ENCODE measurements around the gene MCTP1. TPM values are rescaled to one million over a fixed set of nuclear protein-coding genes. Genes with fewer than 3 reads are reported as not detected.

MCTP1 gene
- total RNA-seq, 1 experiment from 2014 or later, result 5.6 TPM

DNA sequence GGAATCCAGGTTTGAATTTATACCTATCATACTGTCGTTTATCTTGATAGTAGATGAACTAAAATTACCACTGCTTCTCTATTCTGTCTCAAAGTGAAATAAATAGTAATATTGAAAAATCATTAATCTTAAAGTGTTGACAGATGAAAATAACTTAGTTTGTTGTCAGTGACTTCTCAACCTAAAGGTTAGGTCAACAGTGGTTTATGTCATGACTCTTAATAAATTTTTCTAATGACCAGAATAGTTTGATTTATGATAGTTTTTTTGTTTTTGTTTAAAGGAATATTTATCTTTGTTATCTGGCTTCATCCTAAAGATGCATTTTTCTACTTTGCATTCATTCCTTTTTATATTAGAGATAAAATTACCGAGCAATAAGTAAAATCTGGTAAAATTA, 585.3 kb downstream of the MCTP1 start:
- DNase-seq (ENCODE audit: low spot score) (no peak), ATAC-seq (no peak)
- H3K27ac Mint-ChIP-seq, result no peak overlapping the region
- CTCF ChIA-PET, result no interaction called here
- POLR2A ChIA-PET, result no interaction called here
- TF ChIP-seq ZNF138 (CRISPR knock-in tag; conservative IDR thresholded peaks at IDR 0.05) (no peak), TCF7 (CRISPR knock-in tag; IDR thresholded peaks at IDR 0.05; ENCODE audit: low read depth) (no peak)
- peaks cover 14% of the 10 kb centered on the region for H3K9me3 Mint-ChIP-seq
- no peak overlapping the region for H3K4me3 Mint-ChIP-seq
- no peaks in the 10 kb centered on the region for H3K27me3 Mint-ChIP-seq (ENCODE audit: low read depth)
- peaks cover 26% of the 10 kb centered on the region for H3K36me3 Mint-ChIP-seq
- H3K4me1 Mint-ChIP-seq, result no peaks in the 10 kb centered on the region

- Mint-ChIP-seq H3K27ac (peak overlapping the region; percentile 90; the same call in 1 of the 2 replicates), H3K9me3 (peaks cover 8% of the 10 kb centered on the region), H3K4me1 (no peaks in the 10 kb centered on the region; the same call in 1 of the 2 replicates), H3K27me3 (ENCODE audit: low read depth) (no peaks in the 10 kb centered on the region), H3K36me3 (peaks cover 21% of the 10 kb centered on the region), H3K4me3 (no peak overlapping the region)
- no peak for ATAC-seq
- ChIA-PET CTCF (no interaction called here), POLR2A (no interaction called here)
- TF ChIP-seq HMGA2 (CRISPR knock-in tag; IDR thresholded peaks at IDR 0.05) (no peak), STAT6 (CRISPR knock-in tag; conservative IDR thresholded peaks at IDR 0.05; ENCODE audit: low read depth) (no peak), ERG (CRISPR knock-in tag; IDR thresholded peaks at IDR 0.05) (no peak), OVOL2 (CRISPR knock-in tag; IDR thresholded peaks at IDR 0.05; ENCODE audit: borderline replicate concordance) (no peak), ATF1 (CRISPR knock-in tag; IDR thresholded peaks at IDR 0.05) (no peak), ZNF138 (CRISPR knock-in tag; conservative IDR thresholded peaks at IDR 0.05) (no peak), ELF4 (CRISPR knock-in tag; IDR thresholded peaks at IDR 0.05; ENCODE audit: low read depth) (no peak), CREB1 (CRISPR knock-in tag; IDR thresholded peaks at IDR 0.05) (no peak), MAX (CRISPR knock-in tag; IDR thresholded peaks at IDR 0.05) (no peak)
- TF ChIP-seq, protein P1, sequence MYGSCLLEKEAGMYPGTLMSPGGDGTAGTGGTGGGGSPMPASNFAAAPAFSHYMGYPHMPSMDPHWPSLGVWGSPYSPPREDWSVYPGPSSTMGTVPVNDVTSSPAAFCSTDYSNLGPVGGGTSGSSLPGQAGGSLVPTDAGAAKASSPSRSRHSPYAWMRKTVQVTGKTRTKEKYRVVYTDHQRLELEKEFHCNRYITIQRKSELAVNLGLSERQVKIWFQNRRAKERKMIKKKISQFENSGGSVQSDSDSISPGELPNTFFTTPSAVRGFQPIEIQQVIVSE (CRISPR knock-in tag; IDR thresholded peaks at IDR 0.05; ENCODE audit: borderline replicate concordance), result no peak
- DNase-seq (ENCODE audit: low spot score), result no peak
Observed at GRCh38 chr5:94698197-94698596, 586.7 kb downstream of the MCTP1 start.

GRCh38 chr5:94694671-94695070, 590.2 kb downstream of the MCTP1 start:
- H3K4me3 Mint-ChIP-seq, result no peak overlapping the region
- ChIA-PET POLR2A (no interaction called here), CTCF (interaction anchor here (0.9 kb wide), 1 partner anchor 83 kb away, joined by 3 read pairs; no protein-coding TSS in a partner anchor)
- ATAC-seq (no peak), DNase-seq (ENCODE audit: low spot score) (no peak)
- no peaks in the 10 kb centered on the region for H3K27me3 Mint-ChIP-seq (ENCODE audit: low read depth)
- H3K27ac Mint-ChIP-seq, result no peak overlapping the region
- H3K36me3 Mint-ChIP-seq, result peaks cover 4% of the 10 kb centered on the region; the same call in 1 of the 2 replicates
- no peaks in the 10 kb centered on the region for H3K9me3 Mint-ChIP-seq
- TF ChIP-seq ZNF423 (CRISPR knock-in tag; IDR thresholded peaks at IDR 0.05) (no peak), AR (CRISPR knock-in tag; IDR thresholded peaks at IDR 0.05) (no peak), STAT6 (CRISPR knock-in tag; conservative IDR thresholded peaks at IDR 0.05; ENCODE audit: low read depth) (no peak)
- H3K4me1 Mint-ChIP-seq, result peaks cover 18% of the 10 kb centered on the region

Data from WTC11 (cell line).